OCI-LY7 (cell line): ENCODE measurements around the gene RPRD1B. TPM values are rescaled to one million over a fixed set of nuclear protein-coding genes. Genes with fewer than 3 reads are reported as not detected.
"Not testable (repeated sequence)": the region's sequence is repeated elsewhere in the genome, so short reads cannot be mapped to it uniquely, and the experiment has no call there.

Experiments
- BruUV-seq: library from RNA; stranded (reverse); fragments of 400-500 nt; replicated peaks from 2 replicates; lab custom pipeline; 2021; lab: Mats Ljungman, UMichigan
- CTCF ChIA-PET: fragments of 300-600 bp; sonication (Branson Sonifier 250); formaldehyde crosslinking; loops from one replicate; lab custom pipeline; 2022; ENCODE audit warnings: antibody characterized with exemption; ENCODE audit not compliant: unreplicated experiment; lab: Charles Lee
- POLR2A ChIA-PET: fragments of 300-600 bp; sonication (Branson Sonifier 250); formaldehyde crosslinking; loops from one replicate; lab custom pipeline; 2022; ENCODE audit warnings: antibody characterized with exemption; lab: Charles Lee
- DNase-seq: peaks from one replicate; pipeline ENCODE4 v3.0.0-alpha.2; 2015; ENCODE audit warnings: low spot score
- H2AFZ ChIP-seq: fragments of 200-600 bp; sonication (generic), shearing (Covaris generic); 2 replicates; pipeline ENCODE4 v1.6.1; 2014; ENCODE audit warnings: mild to moderate bottlenecking, antibody characterized with exemption, low read length, moderate library complexity
- H3K27ac ChIP-seq: fragments of 200-600 bp; sonication (generic); 2 replicates; pipeline ENCODE4 v1.5.1; 2014; ENCODE audit warnings: mixed run types, low read depth, mild to moderate bottlenecking, moderate library complexity, low read length, inconsistent platforms; ENCODE audit not compliant: poor library complexity, severe bottlenecking
- H3K36me3 ChIP-seq: fragments of 200-600 bp; sonication (generic); 2 replicates; pipeline ENCODE4 v1.6.1; 2014; ENCODE audit warnings: mild to moderate bottlenecking, antibody characterized with exemption, low read length, moderate library complexity, mixed read lengths; ENCODE audit not compliant: insufficient read depth
- H3K4me1 ChIP-seq: fragments of 200-600 bp; sonication (generic); 2 replicates; pipeline ENCODE4 v1.5.1; 2014; ENCODE audit warnings: mild to moderate bottlenecking, low read length; ENCODE audit not compliant: insufficient read depth, poor library complexity, severe bottlenecking
- H3K4me2 ChIP-seq: fragments of 200-600 bp; sonication (generic); 2 replicates; pipeline ENCODE4 v1.6.1; 2014; ENCODE audit warnings: mild to moderate bottlenecking, low read length
- H3K4me3 ChIP-seq: fragments of 200-600 bp; sonication (generic); 2 replicates; pipeline ENCODE4 v1.5.1; 2014; ENCODE audit warnings: mild to moderate bottlenecking, low read depth, low read length; ENCODE audit not compliant: poor library complexity, severe bottlenecking
- H3K79me2 ChIP-seq: fragments of 200-600 bp; sonication (generic); 2 replicates; pipeline ENCODE4 v1.6.1; 2016; ENCODE audit warnings: low read depth, mild to moderate bottlenecking, low read length, moderate library complexity, mixed read lengths; ENCODE audit not compliant: insufficient read depth
- H3K9me2 ChIP-seq: fragments of 200-600 bp; sonication (generic); 2 replicates; pipeline ENCODE4 v1.6.1; 2016; ENCODE audit warnings: mild to moderate bottlenecking, low read length, mixed read lengths; ENCODE audit not compliant: insufficient read depth
- H3K9me3 ChIP-seq: fragments of 200-600 bp; sonication (generic); 2 replicates; pipeline ENCODE4 v1.6.1; 2014; ENCODE audit warnings: mild to moderate bottlenecking, mixed run types, low read length, mixed read lengths
- H4K20me1 ChIP-seq: fragments of 200-600 bp; sonication (generic); 2 replicates; pipeline ENCODE4 v1.6.1; 2014; ENCODE audit warnings: mild to moderate bottlenecking, antibody characterized with exemption, low read length, moderate library complexity, mixed read lengths; ENCODE audit not compliant: insufficient read depth
- EZH2phosphoT487 ChIP-seq: fragments of 200-600 bp; sonication (generic); IDR thresholded peaks from 2 replicates; pipeline ENCODE4 v1.6.1; 2018; ENCODE audit warnings: low read depth, borderline replicate concordance, mild to moderate bottlenecking, mixed run types, antibody characterized with exemption, low read length, moderate library complexity, mixed read lengths
- intact Hi-C: fragments of 100-400 bp; cut with micrococcal nuclease; formaldehyde crosslinking; loops from one replicate; pipeline ENCODE4 v1.10.0; 2022; ENCODE audit not compliant: unreplicated experiment
- total RNA-seq, 2 experiments: library from RNA; depleted of rRNA in 1 of 2; stranded (reverse); fragments of >200 nt in 1 of 2; shearing (Covaris generic) in 1 of 2; gene quantifications; 2 replicates each; pipeline ENCODE4 v1.2.3, GENCODE V29; 2014 to 2022
- TF ChIP-seq, protein P1 (sequence below): fragments of 200-600 bp; sonication (generic); conservative IDR thresholded peaks from 2 replicates; pipeline ENCODE4 v1.5.1; 2014; ENCODE audit warnings: mild to moderate bottlenecking, antibody characterized with exemption, low read length, moderate library complexity, mixed read lengths

Gene RPRD1B
- total RNA-seq, 2 experiments from 2014 or later: 45.6 to 67.9 TPM

GRCh38 chr20:38095017-38095686 lies 61.6 kb downstream of the RPRD1B start:
- H3K27ac ChIP-seq: peak overlapping the region; percentile 5
- H3K9me2 ChIP-seq: no peaks in the 10 kb centered on the region
- H3K4me2 ChIP-seq: 0 out of 2 replicates have a peak overlapping the region, but pooled peaks have one; percentile 43
- ChIA-PET POLR2A (no interaction called here), CTCF (no interaction called here)
- no peaks in the 10 kb centered on the region for H3K79me2 ChIP-seq
- H2AFZ ChIP-seq: no peak overlapping the region; the same call in 1 of the 2 replicates
- no peak overlapping the region for H3K4me3 ChIP-seq
- H4K20me1 ChIP-seq: no peaks in the 10 kb centered on the region
- H3K4me1 ChIP-seq: peaks cover 43% of the 10 kb centered on the region
- H3K9me3 ChIP-seq: peaks cover 7% of the 10 kb centered on the region; the same call in 1 of the 2 replicates
- BruUV-seq: no TSS peak
- intact Hi-C loops: no loop called here
- H3K36me3 ChIP-seq: peaks cover 36% of the 10 kb centered on the region
- TF ChIP-seq EZH2phosphoT487: no peak
- TF ChIP-seq, protein P1, sequence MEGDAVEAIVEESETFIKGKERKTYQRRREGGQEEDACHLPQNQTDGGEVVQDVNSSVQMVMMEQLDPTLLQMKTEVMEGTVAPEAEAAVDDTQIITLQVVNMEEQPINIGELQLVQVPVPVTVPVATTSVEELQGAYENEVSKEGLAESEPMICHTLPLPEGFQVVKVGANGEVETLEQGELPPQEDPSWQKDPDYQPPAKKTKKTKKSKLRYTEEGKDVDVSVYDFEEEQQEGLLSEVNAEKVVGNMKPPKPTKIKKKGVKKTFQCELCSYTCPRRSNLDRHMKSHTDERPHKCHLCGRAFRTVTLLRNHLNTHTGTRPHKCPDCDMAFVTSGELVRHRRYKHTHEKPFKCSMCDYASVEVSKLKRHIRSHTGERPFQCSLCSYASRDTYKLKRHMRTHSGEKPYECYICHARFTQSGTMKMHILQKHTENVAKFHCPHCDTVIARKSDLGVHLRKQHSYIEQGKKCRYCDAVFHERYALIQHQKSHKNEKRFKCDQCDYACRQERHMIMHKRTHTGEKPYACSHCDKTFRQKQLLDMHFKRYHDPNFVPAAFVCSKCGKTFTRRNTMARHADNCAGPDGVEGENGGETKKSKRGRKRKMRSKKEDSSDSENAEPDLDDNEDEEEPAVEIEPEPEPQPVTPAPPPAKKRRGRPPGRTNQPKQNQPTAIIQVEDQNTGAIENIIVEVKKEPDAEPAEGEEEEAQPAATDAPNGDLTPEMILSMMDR: no peak
- no peak for DNase-seq

DNA sequence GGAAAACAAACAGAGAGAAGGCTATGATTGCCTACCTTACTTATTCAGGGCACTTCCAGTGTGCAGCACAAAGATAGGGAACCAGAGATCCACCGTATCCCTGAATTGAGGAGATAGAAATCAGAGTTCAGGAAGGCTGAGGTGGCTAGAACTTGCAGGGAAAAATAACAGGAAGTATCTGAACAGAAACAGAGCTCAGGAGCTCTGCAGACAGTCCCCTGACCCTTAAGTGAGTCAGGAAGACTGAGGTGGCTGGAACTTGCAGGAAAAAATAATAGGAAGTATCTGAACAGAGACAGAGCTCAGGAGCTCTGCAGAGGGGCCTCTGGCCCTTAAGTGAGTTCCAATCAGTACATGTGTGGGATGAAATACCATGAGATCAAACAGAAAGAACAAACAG lies 65.4 kb downstream of the RPRD1B start:
- H3K9me3 ChIP-seq: peaks cover 13% of the 10 kb centered on the region; the same call in 1 of the 2 replicates
- no peak overlapping the region for H2AFZ ChIP-seq
- intact Hi-C loops: no loop called here
- TF ChIP-seq EZH2phosphoT487: no peak
- TF ChIP-seq, protein P1: no peak
- peaks cover 21% of the 10 kb centered on the region for H3K4me1 ChIP-seq
- H4K20me1 ChIP-seq: no peaks in the 10 kb centered on the region
- H3K79me2 ChIP-seq: no peaks in the 10 kb centered on the region
- ChIA-PET CTCF (no interaction called here), POLR2A (interaction anchor here (0.6 kb wide), 1 partner anchor 581 kb away, joined by 3 read pairs; no protein-coding TSS in a partner anchor)
- no TSS peak for BruUV-seq
- H3K36me3 ChIP-seq: peaks cover 2% of the 10 kb centered on the region; the same call in 1 of the 2 replicates
- H3K9me2 ChIP-seq: no peaks in the 10 kb centered on the region
- no peak overlapping the region for H3K4me3 ChIP-seq
- no peak for DNase-seq
- H3K27ac ChIP-seq: no peak overlapping the region
- no peak overlapping the region for H3K4me2 ChIP-seq

GRCh38 chr20:38102206-38102605 lies 68.7 kb downstream of the RPRD1B start:
- intact Hi-C loops, H3K36me3 ChIP-seq, H3K4me1 ChIP-seq, H3K4me3 ChIP-seq, POLR2A ChIA-PET, H3K79me2 ChIP-seq, H3K4me2 ChIP-seq, BruUV-seq, H2AFZ ChIP-seq, CTCF ChIA-PET, H3K9me2 ChIP-seq, H3K27ac ChIP-seq, H4K20me1 ChIP-seq, DNase-seq: not testable (repeated sequence)
- peaks cover 13% of the 10 kb centered on the region; the same call in 1 of the 2 replicates for H3K9me3 ChIP-seq
